Measurements from ENCODE around the gene SOHLH1.

- TF ChIP-seq GATA2 (IDR thresholded peaks at IDR 0.05; ENCODE audit: low read depth, low read length) (no peak), GATA3 (IDR thresholded peaks at IDR 0.05; ENCODE audit: low read depth, low read length) (no peak)
Observed at GRCh38 chr9:135728436-135729110, 29.3 kb upstream of the SOHLH1 start.

Measured in SH-SY5Y (cell line).